Mucosa of descending colon (tissue), 3 donors: ENCODE measurements around the gene MC1R. TPM values are rescaled to one million over a fixed set of nuclear protein-coding genes. Genes with fewer than 3 reads are reported as not detected.

Experiments
- ATAC-seq: fragments of 200-7000 bp; cut with Tn5 transposase; one replicate; pipeline ENCODE4 v1.9.1; 2020; ENCODE audit warnings: mild to moderate bottlenecking, moderate library complexity
- DNase-seq, 3 donors: peaks; one replicate each; pipeline ENCODE4 v3.0.0-alpha.2; 2020
- H3K36me3 ChIP-seq: fragments of 200-600 bp; one replicate; pipeline ENCODE4 v1.8.0; 2021; ENCODE audit warnings: low read depth, mild to moderate bottlenecking
- H3K4me1 ChIP-seq: fragments of 200-600 bp; one replicate; pipeline ENCODE4 v1.8.0; 2021; ENCODE audit warnings: low read depth, mild to moderate bottlenecking
- H3K4me3 ChIP-seq: fragments of 200-600 bp; one replicate; pipeline ENCODE4 v1.8.0; 2021; ENCODE audit warnings: mild to moderate bottlenecking
- H3K9me3 ChIP-seq: fragments of 200-600 bp; one replicate; pipeline ENCODE4 v1.8.0; 2021; ENCODE audit warnings: mild to moderate bottlenecking
- intact Hi-C, 2 donors: fragments of 100-400 bp; cut with DNase I in 1 of 2; cut with micrococcal nuclease in 1 of 2; formaldehyde crosslinking; loops; one replicate each; pipeline versions ENCODE4 v1.11.0 to v1.11.1; 2022; cut with DNase I, micrococcal nuclease
- total RNA-seq, 3 donors: library from RNA; stranded (reverse); fragmentation: NEBNext Ultra II Directional in 2 of 3; extraction: Animal tissue kit (Norgen Biotek cat#: 25700) in 2 of 3; gene quantifications; one replicate each; pipeline versions ENCODE4 v1.2.1 to v1.2.4, GENCODE V29; 2021 to 2023
- TF ChIP-seq, protein P1 (sequence below): fragments of 200-600 bp; IDR thresholded peaks from one replicate; pipeline ENCODE4 v1.8.0; 2022; ENCODE audit warnings: antibody characterized with exemption, mild to moderate bottlenecking
- donor health status: DM: no; HTN: no; CAD: no; lungs with moderate emphysema.
- donor health status: DM: no; HTN: no; CAD: no.
- donor health status: DM: no; HTN: yes; CAD: no.

Gene MC1R
- total RNA-seq, 3 donors from 2014 or later, result 4.1 to 4.8 (median 4.3) TPM

DNA sequence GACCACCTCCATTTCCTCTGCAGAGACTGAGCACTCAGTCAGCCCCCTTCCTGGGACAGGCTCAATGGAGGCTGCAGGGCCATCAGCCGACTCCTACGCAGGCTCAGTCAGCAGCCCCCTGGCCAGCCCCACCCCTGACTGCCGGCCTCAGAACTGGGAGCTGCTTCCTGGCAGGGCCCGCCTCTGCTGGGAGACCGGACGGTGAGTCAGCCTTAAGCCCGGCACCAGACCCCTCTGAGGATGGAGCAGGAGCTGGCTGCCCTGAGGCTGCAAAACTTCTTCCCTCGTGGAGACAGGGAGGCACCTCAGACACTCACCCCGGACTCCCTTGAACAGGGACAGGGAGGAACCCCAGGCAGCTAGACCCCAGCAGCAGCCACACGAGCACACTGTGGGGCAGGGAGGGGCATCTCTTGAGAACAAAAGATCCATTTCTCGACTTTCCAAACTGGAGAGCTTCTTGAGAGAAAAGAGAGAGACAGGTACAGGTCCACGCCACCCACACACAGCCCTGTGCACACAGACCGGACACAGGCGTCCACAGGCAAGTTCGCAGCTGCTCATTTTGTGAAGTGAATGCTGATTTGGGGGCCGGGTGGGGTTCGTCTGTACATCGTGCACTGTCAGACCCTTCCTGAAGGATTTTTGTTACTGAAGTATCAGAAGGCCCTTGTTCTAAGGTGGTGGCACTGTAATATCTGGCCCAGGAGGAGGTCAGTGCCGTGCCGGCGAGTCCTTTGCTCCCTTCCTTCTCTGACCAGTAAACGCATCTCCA lies 3.2 kb downstream of the MC1R start:
- DNase-seq (peak; percentile 41 to 86 (median 61)), ATAC-seq (peak; percentile 19)
- Histone ChIP-seq H3K4me3 (no peak overlapping the region), H3K4me1 (peaks cover 47% of the 10 kb centered on the region), H3K36me3 (no peaks in the 10 kb centered on the region), H3K9me3 (no peaks in the 10 kb centered on the region)
- TF ChIP-seq, protein P1, sequence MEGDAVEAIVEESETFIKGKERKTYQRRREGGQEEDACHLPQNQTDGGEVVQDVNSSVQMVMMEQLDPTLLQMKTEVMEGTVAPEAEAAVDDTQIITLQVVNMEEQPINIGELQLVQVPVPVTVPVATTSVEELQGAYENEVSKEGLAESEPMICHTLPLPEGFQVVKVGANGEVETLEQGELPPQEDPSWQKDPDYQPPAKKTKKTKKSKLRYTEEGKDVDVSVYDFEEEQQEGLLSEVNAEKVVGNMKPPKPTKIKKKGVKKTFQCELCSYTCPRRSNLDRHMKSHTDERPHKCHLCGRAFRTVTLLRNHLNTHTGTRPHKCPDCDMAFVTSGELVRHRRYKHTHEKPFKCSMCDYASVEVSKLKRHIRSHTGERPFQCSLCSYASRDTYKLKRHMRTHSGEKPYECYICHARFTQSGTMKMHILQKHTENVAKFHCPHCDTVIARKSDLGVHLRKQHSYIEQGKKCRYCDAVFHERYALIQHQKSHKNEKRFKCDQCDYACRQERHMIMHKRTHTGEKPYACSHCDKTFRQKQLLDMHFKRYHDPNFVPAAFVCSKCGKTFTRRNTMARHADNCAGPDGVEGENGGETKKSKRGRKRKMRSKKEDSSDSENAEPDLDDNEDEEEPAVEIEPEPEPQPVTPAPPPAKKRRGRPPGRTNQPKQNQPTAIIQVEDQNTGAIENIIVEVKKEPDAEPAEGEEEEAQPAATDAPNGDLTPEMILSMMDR, result no peak
- intact Hi-C loops, result no loop called here

DNA sequence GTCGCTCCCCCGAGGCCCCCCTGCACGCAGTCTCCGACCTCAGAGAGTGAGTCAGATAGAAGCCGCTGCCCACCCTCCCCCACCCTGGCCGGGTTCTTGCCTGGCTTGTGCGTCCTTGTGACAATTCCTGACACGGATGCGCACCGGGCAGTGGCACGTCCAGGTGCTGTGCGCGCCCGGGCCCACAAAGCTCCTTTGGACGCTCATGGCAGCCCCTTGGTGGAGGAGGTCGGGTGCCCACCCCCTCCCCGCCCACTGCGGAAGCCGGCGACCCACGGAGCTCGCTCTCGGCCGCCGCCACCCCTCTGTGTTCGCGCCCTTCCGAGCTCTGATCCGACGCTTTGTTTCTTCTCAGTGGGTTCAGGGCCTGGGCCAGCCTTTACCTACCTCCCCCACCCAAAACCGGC lies 3.8 kb downstream of the MC1R start:
- intact Hi-C loops, result no loop called here
- TF ChIP-seq, protein P1, result no peak
- H3K36me3 ChIP-seq, result no peaks in the 10 kb centered on the region
- no peak overlapping the region for H3K4me3 ChIP-seq
- DNase-seq, result peak; percentile 66 to 86 (median 71)
- ATAC-seq, result peak; percentile 2
- no peaks in the 10 kb centered on the region for H3K9me3 ChIP-seq
- H3K4me1 ChIP-seq, result peaks cover 43% of the 10 kb centered on the region

DNA sequence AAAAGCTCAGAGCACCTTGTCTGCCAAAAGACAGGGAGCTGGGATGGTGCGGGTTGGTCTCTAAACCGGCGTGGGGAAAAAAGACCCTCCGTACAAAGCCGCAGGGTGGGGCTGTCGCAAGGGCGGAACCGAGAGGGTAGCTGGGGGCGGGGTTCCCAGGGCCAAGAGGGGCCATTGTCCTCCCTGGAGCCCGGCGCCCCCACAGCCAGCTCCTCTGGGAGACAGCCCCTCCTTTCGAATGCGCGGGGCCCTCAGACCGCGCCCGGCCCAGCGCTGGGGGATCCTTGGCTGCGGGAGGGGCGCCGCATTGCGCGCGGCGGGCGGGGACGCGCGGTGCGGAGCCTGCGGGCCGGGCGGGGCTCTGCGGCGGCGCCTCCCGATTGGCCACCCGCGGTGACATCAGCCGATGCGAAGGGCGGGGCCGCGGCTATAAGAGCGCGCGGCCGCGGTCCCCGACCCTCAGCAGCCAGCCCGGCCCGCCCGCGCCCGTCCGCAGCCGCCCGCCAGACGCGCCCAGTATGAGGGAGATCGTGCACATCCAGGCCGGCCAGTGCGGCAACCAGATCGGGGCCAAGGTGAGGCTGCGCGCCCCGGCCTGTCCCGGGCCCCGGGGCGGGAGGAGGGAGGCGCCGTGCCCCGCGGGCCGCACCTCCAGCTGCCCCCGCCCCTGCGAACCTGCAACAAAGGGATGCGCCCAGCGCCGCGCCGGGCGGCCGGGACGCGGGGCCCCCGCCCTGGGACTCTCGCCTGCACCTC lies 4.4 kb downstream of the MC1R start, which contains the start of gene TUBB3:
TUBB3 (plus strand) TSS at position 459 of the 756 bp plus-strand sequence; CDS start at position 519, 60 bp downstream.
- Histone ChIP-seq H3K4me3 (no peak within 1 kb of the TSS), H3K9me3 (no peaks in the 10 kb centered on the region), H3K36me3 (no peaks in the 10 kb centered on the region), H3K4me1 (peaks cover 37% of the 10 kb centered on the region)
- ATAC-seq (peak; percentile 65), DNase-seq (peak; percentile 69 to 76 (median 70))
- TF ChIP-seq, protein P1, result no peak
- intact Hi-C loops, result no loop called here

DNA sequence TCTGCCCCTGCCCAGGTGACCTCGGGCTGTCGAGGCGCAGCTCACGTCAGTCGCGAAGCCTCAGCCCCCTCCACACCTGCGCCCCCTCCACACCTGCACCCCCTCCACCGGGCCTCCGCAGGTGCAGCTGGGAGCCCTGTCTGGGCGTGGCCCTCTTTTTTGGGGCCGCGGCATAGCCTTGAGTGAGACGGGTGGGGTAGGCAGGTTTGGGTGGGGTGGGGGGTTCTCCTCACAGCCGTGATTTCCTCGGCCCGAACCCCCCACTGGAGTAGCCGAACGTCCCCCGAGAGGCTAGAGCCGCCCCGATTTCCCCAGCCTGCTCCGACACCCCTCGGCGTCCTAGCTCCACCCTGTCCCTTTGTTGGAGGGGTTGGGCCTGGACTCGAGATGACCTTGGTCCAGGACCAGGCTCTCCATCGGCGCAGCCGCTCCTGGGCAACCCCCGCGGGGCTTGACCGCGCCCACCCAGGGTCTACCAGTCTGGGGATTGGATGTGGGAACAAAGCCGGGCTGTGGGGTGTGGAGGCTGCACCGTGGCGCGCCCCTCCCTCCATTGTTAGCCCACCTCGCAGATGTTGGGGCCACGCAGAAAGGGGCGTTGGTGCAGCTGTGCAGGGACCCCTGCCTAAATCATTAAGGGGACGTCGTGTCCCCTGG lies 5.1 kb downstream of the MC1R start:
- no peaks in the 10 kb centered on the region for H3K36me3 ChIP-seq
- no peaks in the 10 kb centered on the region for H3K9me3 ChIP-seq
- DNase-seq, result peak in 2 of 3 donors; percentile 11 to 56
- intact Hi-C loops, result no loop called here
- H3K4me1 ChIP-seq, result peaks cover 30% of the 10 kb centered on the region
- TF ChIP-seq, protein P1, result no peak
- ATAC-seq, result no peak
- no peak overlapping the region for H3K4me3 ChIP-seq

DNA sequence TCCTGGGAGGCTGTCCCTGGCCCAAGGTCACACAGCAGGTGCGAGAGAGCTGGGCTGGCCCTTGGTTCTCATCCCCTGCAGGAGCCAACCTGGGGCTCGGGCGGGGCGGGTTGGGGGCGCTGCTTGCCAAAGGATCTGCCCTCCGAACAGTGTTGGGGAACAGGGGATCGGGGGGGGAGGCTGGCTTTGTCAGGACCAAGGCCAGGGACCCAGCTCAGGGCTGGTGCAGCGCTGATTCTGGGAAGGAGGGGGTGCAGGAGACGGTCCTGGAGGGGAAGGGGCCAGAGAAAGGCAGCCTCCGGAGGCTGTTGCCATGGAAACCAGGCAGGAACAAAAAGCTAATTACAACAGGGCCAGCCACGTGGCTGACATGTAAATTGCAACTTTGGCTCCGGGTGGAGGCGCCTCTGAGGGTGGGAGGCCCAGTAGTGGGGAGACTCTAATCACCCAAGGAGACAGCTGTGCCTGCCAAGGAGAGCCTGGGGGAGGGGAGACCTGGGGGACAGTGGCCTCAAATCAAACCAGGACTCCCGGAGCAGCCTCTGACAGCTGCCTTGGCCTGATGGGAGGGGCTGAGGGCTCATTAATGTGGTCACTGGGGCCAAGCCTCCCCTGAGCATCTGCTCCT lies 5.7 kb downstream of the MC1R start:
- Histone ChIP-seq H3K36me3 (no peaks in the 10 kb centered on the region), H3K9me3 (no peaks in the 10 kb centered on the region), H3K4me3 (no peak overlapping the region), H3K4me1 (peaks cover 27% of the 10 kb centered on the region)
- DNase-seq, result peak in 2 of 3 donors; percentile 40 to 51
- ATAC-seq, result no peak
- TF ChIP-seq, protein P1, result no peak
- intact Hi-C loops, result no loop called here
